OCI-LY7 (cell line): ENCODE measurements around the gene SMYD1.

Experiments
- EZH2phosphoT487 ChIP-seq: fragments of 200-600 bp; sonication (generic); IDR thresholded peaks from 2 replicates; pipeline ENCODE4 v1.6.1; 2018; ENCODE audit warnings: low read depth, borderline replicate concordance, mild to moderate bottlenecking, mixed run types, antibody characterized with exemption, low read length, moderate library complexity, mixed read lengths
- TF ChIP-seq, protein P1 (sequence below): fragments of 200-600 bp; sonication (generic); conservative IDR thresholded peaks from 2 replicates; pipeline ENCODE4 v1.5.1; 2014; ENCODE audit warnings: mild to moderate bottlenecking, antibody characterized with exemption, low read length, moderate library complexity, mixed read lengths

DNA sequence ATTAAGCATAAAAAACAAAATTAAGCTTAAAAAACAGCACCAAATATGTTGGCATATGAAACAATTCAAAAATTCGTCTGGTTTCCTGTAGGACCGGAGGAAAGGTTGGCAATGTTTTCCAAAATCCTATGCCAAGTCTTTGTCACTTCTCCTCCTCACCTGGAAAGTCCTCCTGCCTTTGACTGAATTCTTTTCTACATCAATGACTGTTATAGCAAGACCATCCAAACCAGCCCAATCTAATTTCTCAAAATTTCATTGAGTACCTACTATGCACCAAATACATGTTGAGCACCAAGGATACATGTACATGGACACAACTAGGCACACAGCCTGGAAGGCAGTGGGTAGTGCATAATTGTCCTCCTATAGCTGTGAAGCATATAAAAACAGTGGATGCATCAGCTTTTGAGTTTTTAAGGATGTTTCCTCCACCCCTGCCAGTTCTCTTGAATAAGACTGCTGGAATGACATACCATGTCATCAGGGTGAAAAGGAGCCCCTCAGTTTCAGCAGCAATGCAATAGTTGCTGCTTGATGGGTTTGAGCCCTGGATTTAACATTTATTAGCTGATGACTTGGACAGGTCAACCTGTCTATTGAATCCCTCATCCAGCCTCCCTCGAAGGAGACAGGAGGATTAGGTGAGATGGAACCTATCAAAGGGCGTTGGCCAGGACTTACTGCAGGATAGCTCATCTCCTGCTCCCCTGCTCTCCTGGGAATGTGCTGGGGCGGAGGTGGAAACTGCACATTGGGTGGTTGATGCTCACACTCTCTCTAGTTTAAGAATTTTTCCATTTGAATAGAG lies 55.7 kb downstream of the SMYD1 start:
- TF ChIP-seq, protein P1, sequence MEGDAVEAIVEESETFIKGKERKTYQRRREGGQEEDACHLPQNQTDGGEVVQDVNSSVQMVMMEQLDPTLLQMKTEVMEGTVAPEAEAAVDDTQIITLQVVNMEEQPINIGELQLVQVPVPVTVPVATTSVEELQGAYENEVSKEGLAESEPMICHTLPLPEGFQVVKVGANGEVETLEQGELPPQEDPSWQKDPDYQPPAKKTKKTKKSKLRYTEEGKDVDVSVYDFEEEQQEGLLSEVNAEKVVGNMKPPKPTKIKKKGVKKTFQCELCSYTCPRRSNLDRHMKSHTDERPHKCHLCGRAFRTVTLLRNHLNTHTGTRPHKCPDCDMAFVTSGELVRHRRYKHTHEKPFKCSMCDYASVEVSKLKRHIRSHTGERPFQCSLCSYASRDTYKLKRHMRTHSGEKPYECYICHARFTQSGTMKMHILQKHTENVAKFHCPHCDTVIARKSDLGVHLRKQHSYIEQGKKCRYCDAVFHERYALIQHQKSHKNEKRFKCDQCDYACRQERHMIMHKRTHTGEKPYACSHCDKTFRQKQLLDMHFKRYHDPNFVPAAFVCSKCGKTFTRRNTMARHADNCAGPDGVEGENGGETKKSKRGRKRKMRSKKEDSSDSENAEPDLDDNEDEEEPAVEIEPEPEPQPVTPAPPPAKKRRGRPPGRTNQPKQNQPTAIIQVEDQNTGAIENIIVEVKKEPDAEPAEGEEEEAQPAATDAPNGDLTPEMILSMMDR: no peak
- no peak for TF ChIP-seq EZH2phosphoT487
